ENCODE measurements around the gene FIBP. TPM values are rescaled to one million over a fixed set of nuclear protein-coding genes. Genes with fewer than 3 reads are reported as not detected.

The FIBP gene
- total RNA-seq, 4 donors from 2014 or later = 69.4 to 103 (median 86.2) TPM

DNA sequence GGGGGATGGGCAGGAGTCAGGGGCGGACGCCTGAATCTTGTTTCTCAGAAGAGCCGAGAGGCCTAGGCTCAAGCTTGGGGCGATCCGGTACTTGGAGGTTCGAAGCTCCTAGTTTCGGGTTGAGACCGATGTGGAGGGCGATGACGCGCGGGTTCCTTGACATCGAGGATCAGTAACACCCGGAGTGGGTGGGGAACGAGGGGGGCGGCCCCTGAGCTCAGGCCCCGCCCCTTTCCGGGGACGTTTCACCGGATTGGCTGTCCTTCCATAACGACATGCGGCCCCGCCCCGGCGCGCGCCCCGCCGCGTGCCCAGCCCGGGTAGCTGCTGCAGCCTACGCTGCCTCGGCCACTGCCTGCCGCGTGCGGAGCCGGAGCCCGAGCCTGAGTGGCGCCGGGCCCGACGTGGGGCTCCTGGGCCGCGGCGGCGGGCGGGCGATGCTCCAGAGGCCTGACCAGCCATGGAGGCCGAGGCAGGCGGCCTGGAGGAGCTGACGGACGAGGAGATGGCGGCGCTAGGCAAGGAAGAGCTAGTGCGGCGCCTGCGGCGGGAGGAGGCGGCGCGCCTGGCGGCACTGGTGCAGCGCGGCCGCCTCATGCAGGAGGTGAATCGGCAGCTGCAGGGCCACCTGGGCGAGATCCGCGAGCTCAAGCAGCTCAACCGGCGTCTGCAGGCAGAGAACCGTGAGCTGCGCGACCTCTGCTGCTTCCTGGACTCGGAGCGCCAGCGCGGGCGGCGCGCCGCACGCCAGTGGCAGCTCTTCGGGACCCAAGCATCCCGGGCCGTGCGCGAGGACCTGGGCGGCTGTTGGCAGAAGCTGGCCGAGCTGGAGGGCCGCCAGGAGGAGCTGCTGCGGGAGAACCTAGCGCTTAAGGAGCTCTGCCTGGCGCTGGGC, 2.3 kb upstream of the FIBP start, which contains the start of gene CCDC85B:
TSS of gene CCDC85B (plus strand) at position 350 of the 895 bp plus-strand sequence. CDS start at position 461, 111 bp downstream.
- TF ChIP-seq, protein P1, sequence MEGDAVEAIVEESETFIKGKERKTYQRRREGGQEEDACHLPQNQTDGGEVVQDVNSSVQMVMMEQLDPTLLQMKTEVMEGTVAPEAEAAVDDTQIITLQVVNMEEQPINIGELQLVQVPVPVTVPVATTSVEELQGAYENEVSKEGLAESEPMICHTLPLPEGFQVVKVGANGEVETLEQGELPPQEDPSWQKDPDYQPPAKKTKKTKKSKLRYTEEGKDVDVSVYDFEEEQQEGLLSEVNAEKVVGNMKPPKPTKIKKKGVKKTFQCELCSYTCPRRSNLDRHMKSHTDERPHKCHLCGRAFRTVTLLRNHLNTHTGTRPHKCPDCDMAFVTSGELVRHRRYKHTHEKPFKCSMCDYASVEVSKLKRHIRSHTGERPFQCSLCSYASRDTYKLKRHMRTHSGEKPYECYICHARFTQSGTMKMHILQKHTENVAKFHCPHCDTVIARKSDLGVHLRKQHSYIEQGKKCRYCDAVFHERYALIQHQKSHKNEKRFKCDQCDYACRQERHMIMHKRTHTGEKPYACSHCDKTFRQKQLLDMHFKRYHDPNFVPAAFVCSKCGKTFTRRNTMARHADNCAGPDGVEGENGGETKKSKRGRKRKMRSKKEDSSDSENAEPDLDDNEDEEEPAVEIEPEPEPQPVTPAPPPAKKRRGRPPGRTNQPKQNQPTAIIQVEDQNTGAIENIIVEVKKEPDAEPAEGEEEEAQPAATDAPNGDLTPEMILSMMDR (IDR thresholded peaks at IDR 0.05) = no peak
- peak in 1 of 2 donors; percentile 54 for TF ChIP-seq POLR2A (IDR thresholded peaks at IDR 0.05)
- DNase-seq (ENCODE audit: low spot score in 2 of 2) = peak; percentile 99 to 100
- WGBS, 2 donors = 0% methylated on average over 5 to 61 of the region's 94 CpGs
- H3K4me3 ChIP-seq (ENCODE audit: low read depth, poor library complexity, severe bottlenecking) = peak within 1 kb of the TSS; percentile 58
- intact Hi-C loops (cut with DNase I; ENCODE audit: low total_unique reads) = no loop called here

DNA sequence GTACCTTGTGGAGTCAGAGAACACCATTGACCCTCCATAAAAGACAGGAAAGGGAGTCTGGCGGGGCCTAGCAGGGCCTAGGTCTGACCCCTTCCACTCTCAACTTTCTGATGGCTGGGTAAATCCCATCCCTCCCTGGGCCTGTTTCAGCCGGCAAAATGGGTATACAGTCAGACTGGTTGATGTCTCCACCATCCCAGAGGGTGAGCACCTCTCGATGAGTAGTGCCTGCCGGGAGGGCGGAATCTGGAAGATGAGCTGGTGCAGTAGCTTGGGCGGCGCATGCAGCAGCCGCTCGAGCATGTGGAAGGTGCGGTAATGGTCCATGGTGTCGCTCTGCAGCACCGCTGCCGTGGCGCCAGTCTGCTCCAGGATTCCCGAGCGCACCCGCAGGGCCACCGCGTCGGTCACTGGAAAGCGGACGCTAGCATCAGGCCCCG, 528 bp downstream of the FIBP start:
- 5 to 7% methylated on average over 11 to 15 of the region's 23 CpGs for WGBS, 2 donors
- TF ChIP-seq, protein P1 (IDR thresholded peaks at IDR 0.05) = no peak
- TF ChIP-seq POLR2A (IDR thresholded peaks at IDR 0.05) = no peak
- peak overlapping the region; percentile 61 for H3K4me3 ChIP-seq (ENCODE audit: low read depth, poor library complexity, severe bottlenecking)
- intact Hi-C loops (cut with DNase I; ENCODE audit: low total_unique reads) = no loop called here
- peak in 1 of 2 donors; percentile 86 for DNase-seq (ENCODE audit: low spot score in 2 of 2)

DNA sequence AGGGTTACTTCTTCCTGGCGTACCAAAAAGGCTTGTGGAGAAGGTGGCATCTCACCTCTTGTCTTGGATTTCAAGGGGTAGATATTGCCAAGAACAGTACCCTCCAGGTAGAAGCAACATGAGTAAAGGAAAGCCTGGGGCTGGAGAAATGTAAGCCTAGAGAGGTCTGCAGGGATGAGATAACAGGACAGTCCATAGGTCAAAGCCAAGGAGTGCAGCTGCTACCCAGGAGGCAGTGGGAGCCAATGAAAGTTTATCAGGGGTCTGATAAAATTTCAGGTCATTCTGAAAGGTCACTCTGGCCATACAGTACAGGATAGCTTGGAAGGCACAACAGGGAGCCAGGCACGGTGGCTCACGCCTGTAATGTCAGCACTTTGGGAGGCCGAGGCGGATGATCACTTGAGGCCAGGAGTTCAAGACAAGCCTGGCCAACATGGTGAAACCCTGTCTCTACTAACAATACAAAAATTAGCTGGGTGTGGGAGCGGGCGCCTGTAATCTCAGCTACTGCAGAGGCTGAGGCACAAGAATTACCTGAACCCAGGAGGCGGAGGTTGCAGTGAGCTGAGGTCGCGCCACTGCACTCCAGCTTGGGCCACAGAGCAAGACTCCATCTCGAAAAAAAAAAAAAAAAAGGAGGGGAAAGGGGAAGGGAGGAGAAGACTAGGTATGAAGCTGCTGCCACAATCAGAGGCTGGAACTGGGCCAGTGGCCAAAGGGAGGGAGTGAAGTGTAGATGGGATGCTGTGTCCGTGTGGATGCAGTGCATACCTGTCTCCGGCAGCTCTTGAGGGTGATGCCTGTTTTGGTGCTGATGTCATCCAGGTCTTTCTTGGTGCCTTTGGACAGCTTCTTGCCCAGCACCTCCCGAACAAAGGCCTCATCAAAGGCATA, 1.2 kb downstream of the FIBP start:
- H3K4me3 ChIP-seq (ENCODE audit: low read depth, poor library complexity, severe bottlenecking) = no peak overlapping the region
- WGBS, 2 donors = 79 to 86% methylated on average over 14 of the region's 14 CpGs
- intact Hi-C loops (cut with DNase I; ENCODE audit: low total_unique reads) = no loop called here
- no peak for TF ChIP-seq POLR2A (IDR thresholded peaks at IDR 0.05)
- TF ChIP-seq, protein P1 (IDR thresholded peaks at IDR 0.05) = no peak
- no peak for DNase-seq (ENCODE audit: low spot score in 2 of 2)

DNA sequence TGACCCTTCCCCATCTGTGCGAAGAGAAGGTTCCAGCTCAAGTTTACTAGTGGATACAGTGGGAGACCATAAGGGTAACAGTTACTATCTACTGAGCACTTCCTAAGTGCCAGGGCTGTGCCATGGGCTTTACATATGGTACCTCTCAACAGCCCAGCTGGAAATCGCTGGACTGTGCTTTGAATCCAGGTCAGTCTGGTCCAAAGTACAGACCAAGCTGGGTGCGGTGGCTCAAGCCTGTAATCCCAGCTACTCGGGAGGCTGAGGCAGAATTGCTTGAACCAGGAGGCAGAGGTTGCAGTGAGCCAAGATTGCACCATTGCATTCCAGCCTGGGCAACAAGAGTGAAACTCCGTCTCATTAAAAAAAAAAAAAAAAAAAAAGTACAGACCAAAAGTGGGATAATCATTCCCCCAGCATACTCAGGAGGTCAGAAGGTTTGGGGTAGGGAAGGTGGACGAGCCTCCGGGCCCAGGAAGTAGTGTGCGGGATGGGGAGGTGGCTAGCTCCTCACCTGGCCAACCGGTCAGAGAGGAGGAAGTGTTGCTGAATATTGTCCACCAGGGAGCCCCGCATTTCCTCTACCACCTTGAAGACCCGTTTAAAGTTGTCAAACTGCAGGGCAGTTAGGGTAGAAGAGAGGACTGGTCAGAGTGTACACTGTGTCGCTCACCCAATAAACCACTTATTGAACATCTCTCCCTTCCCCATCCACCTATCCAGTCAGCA, 2.3 kb downstream of the FIBP start:
- DNase-seq (ENCODE audit: low spot score in 2 of 2) = no peak
- WGBS, 2 donors = 76 to 87% methylated on average over 12 of the region's 12 CpGs
- no peak for TF ChIP-seq POLR2A (IDR thresholded peaks at IDR 0.05)
- TF ChIP-seq, protein P1 (IDR thresholded peaks at IDR 0.05) = no peak
- H3K4me3 ChIP-seq (ENCODE audit: low read depth, poor library complexity, severe bottlenecking) = no peak overlapping the region
- intact Hi-C loops (cut with DNase I; ENCODE audit: low total_unique reads) = no loop called here

DNA sequence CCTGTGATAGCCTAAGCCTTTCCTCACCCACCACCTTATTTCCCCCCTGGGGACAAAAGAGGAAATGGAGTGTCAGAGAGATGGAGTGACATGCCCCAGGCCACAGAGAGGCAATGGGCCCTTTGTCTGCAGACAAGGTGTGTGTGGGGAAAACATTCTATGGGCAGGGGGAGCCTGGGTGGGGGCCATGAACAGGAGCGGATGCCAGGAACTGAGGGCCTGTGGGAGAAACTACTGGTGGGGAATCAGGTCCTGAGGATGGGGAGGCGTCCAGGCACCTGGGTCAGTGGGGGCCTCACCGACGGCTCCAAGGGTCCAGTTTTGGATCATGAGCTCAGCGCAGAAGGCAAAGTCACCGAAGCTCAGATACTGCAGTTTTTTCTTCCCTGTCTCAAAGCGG, 3.0 kb downstream of the FIBP start:
- WGBS, 2 donors = 81 to 83% methylated on average over 7 of the region's 7 CpGs
- TF ChIP-seq POLR2A (IDR thresholded peaks at IDR 0.05) = no peak
- TF ChIP-seq, protein P1 (IDR thresholded peaks at IDR 0.05) = no peak
- no peak for DNase-seq (ENCODE audit: low spot score in 2 of 2)
- no peak overlapping the region for H3K4me3 ChIP-seq (ENCODE audit: low read depth, poor library complexity, severe bottlenecking)
- intact Hi-C loops (cut with DNase I; ENCODE audit: low total_unique reads) = no loop called here

Measured in lower leg skin (tissue), 4 donors.